Measurements from ENCODE around the gene FES.

The FES gene

GRCh38 chr15:90942354-90943120 is 58.2 kb downstream of the FES start:
- Histone ChIP-seq H3K9me3 (ENCODE audit: insufficient read depth, low read length, severe bottlenecking) (no peaks in the 10 kb centered on the region), H2AFZ (ENCODE audit: low read depth, low read length) (no peak overlapping the region), H3K9ac (ENCODE audit: low read depth, low read length) (no peak overlapping the region)

GRCh38 chr15:90945091-90945490 is 60.8 kb downstream of the FES start:
- Histone ChIP-seq H4K20me1 (ENCODE audit: insufficient read depth, low read length) (no peaks in the 10 kb centered on the region), H3K4me3 (ENCODE audit: low read depth in 1 of 2, low read length in 2 of 2) (no peak overlapping the region), H3K79me2 (ENCODE audit: insufficient read depth, low read length) (no peaks in the 10 kb centered on the region), H3K4me1 (ENCODE audit: insufficient read depth, low read length) (no peaks in the 10 kb centered on the region), H2AFZ (ENCODE audit: low read depth, low read length) (no peak overlapping the region), H3K4me2 (ENCODE audit: insufficient read depth, low read length) (no peak overlapping the region), H3K9me3 (ENCODE audit: insufficient read depth, low read length, severe bottlenecking) (no peaks in the 10 kb centered on the region), H3K36me3 (ENCODE audit: insufficient read depth, low read length) (peaks cover 79% of the 10 kb centered on the region), H3K9ac (ENCODE audit: low read depth, low read length) (no peak overlapping the region), H3K27ac (ENCODE audit: low read length) (no peak overlapping the region), H3K27me3 (ENCODE audit: insufficient read depth, low read length, poor library complexity) (no peaks in the 10 kb centered on the region)
- ATAC-seq (ENCODE audit: insufficient read depth, low read depth) = no peak
- no peak for DNase-seq
- TF ChIP-seq CTCF (IDR thresholded peaks at IDR 0.05; ENCODE audit: borderline replicate concordance, extremely low read depth, low read length, poor library complexity, severe bottlenecking) (no peak), EZH2 (IDR thresholded peaks at IDR 0.05; ENCODE audit: borderline replicate concordance, low read depth, low read length, severe bottlenecking) (no peak)

More at GRCh38 chr15:90942354-90943120, 58.2 kb downstream of the FES start:
- no peak for TF ChIP-seq EZH2 (IDR thresholded peaks at IDR 0.05; ENCODE audit: borderline replicate concordance, low read depth, low read length, severe bottlenecking)
- no peak for TF ChIP-seq CTCF (IDR thresholded peaks at IDR 0.05; ENCODE audit: borderline replicate concordance, extremely low read depth, low read length, poor library complexity, severe bottlenecking)
- DNase-seq = no peak
- Histone ChIP-seq H4K20me1 (ENCODE audit: insufficient read depth, low read length) (no peaks in the 10 kb centered on the region), H3K79me2 (ENCODE audit: insufficient read depth, low read length) (no peaks in the 10 kb centered on the region), H3K4me3 (ENCODE audit: low read depth in 1 of 2, low read length in 2 of 2) (no peak overlapping the region), H3K27ac (ENCODE audit: low read length) (no peak overlapping the region), H3K4me1 (ENCODE audit: insufficient read depth, low read length) (no peaks in the 10 kb centered on the region), H3K36me3 (ENCODE audit: insufficient read depth, low read length) (peaks cover 76% of the 10 kb centered on the region), H3K4me2 (ENCODE audit: insufficient read depth, low read length) (no peak overlapping the region), H3K27me3 (ENCODE audit: insufficient read depth, low read length, poor library complexity) (no peaks in the 10 kb centered on the region)
- ATAC-seq (ENCODE audit: insufficient read depth, low read depth) = no peak
